RWPE1 (cell line): ENCODE results near the gene MARS1.

ENCODE experiments used
- CTCF ChIA-PET: fragments of 350-600 bp; sonication (Branson Sonifier 250); formaldehyde crosslinking; extraction: SDS; loops from one replicate; lab custom pipeline; 2021; lab: Yijun Ruan, JAX
- POLR2A ChIA-PET: fragments of 400-600 bp; formaldehyde crosslinking; extraction: SDS; loops from one replicate; lab custom pipeline; 2020; ENCODE audit warnings: antibody characterized with exemption; ENCODE audit not compliant: low non-redundant PET; lab: Yijun Ruan, JAX
- DNase-seq: peaks from one replicate; pipeline ENCODE4 v3.0.0; 2012; ENCODE audit warnings: low spot score
- H3K27ac ChIP-seq: fragments of 450-650 bp; 2 replicates; pipeline ENCODE4 v1.5.1; 2017
- TF ChIP-seq, protein P1 (sequence below): fragments of 450-650 bp; conservative IDR thresholded peaks from 2 replicates; pipeline ENCODE4 v1.5.1; 2017; ENCODE audit warnings: low read depth, mild to moderate bottlenecking

Gene MARS1

GRCh38 chr12:57446292-57446960 is 41.4 kb upstream of the MARS1 start:
- no peak for DNase-seq
- ChIA-PET POLR2A (no interaction called here), CTCF (interaction anchor here (0.6 to 0.7 kb wide), 2 partner anchors 174 to 1130 kb away, joined by 3 read pairs; no protein-coding TSS in a partner anchor)
- TF ChIP-seq, protein P1, sequence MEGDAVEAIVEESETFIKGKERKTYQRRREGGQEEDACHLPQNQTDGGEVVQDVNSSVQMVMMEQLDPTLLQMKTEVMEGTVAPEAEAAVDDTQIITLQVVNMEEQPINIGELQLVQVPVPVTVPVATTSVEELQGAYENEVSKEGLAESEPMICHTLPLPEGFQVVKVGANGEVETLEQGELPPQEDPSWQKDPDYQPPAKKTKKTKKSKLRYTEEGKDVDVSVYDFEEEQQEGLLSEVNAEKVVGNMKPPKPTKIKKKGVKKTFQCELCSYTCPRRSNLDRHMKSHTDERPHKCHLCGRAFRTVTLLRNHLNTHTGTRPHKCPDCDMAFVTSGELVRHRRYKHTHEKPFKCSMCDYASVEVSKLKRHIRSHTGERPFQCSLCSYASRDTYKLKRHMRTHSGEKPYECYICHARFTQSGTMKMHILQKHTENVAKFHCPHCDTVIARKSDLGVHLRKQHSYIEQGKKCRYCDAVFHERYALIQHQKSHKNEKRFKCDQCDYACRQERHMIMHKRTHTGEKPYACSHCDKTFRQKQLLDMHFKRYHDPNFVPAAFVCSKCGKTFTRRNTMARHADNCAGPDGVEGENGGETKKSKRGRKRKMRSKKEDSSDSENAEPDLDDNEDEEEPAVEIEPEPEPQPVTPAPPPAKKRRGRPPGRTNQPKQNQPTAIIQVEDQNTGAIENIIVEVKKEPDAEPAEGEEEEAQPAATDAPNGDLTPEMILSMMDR = no peak
- no peak overlapping the region for H3K27ac ChIP-seq

DNA sequence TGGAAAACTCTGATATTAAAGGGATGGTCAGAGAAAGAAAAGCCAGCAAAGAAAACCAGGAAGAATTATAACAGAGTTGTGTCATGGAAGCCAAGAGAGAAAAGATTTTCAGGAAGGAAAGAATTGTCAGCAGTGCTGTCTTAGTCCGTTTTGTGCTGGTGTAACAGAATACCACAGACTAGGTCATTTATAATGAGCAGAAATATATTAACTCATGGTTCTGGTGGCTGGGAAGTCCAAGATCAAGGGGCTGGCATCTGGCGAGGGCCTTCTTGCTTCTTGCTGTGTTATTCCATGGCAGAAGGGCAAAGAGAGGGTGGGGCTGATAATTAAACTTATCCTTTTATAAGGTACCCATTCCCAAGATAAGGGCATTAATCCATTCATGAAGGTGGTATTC is 39.2 kb upstream of the MARS1 start:
- no peak for DNase-seq
- ChIA-PET CTCF (interaction anchor here (0.6 to 1.2 kb wide), 5 partner anchors 9 to 277 kb away, joined by 3 to 6 read pairs (median 4); no protein-coding TSS in a partner anchor), POLR2A (no interaction called here)
- TF ChIP-seq, protein P1 = no peak
- no peak overlapping the region for H3K27ac ChIP-seq

- ChIA-PET CTCF (interaction anchor here (0.6 kb wide), 1 partner anchor 209 kb away, joined by 3 read pairs; no protein-coding TSS in a partner anchor), POLR2A (no interaction called here)
- TF ChIP-seq, protein P1 = no peak
- no peak overlapping the region for H3K27ac ChIP-seq
- DNase-seq = no peak
Observed at GRCh38 chr12:57449375-57449774, 38.5 kb upstream of the MARS1 start.

DNA sequence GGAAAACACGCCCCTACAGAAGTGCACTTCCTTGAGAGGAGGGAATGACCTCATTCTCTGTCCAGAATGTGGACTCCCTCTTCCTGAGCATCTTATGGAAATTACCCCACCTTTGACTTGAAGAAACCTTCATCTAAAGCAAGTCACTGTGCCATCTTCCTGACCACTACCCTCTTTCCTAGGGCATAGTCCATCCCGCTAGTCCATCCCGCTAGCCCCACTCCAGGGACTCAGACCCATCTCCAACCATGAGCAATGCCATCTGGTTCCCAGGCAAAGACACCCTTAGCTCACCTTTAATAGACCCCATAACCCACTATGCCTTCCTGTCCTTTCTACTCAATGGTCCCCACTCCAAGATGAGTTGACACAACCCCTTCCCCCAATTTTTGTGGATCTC is 37.8 kb upstream of the MARS1 start:
- ChIA-PET CTCF (interaction anchor here (0.9 kb wide), 1 partner anchor 142 kb away, joined by 3 read pairs; no protein-coding TSS in a partner anchor), POLR2A (no interaction called here)
- no peak for DNase-seq
- H3K27ac ChIP-seq = no peak overlapping the region
- TF ChIP-seq, protein P1 = no peak

GRCh38 chr12:57451233-57451778 is 36.6 kb upstream of the MARS1 start:
- ChIA-PET CTCF (interaction anchor here (1.5 to 2.8 kb wide), 2 partner anchors 11 to 144 kb away, joined by 5 to 18 read pairs; no protein-coding TSS in a partner anchor), POLR2A (no interaction called here)
- TF ChIP-seq, protein P1 = no peak
- no peak overlapping the region for H3K27ac ChIP-seq
- DNase-seq = no peak

DNA sequence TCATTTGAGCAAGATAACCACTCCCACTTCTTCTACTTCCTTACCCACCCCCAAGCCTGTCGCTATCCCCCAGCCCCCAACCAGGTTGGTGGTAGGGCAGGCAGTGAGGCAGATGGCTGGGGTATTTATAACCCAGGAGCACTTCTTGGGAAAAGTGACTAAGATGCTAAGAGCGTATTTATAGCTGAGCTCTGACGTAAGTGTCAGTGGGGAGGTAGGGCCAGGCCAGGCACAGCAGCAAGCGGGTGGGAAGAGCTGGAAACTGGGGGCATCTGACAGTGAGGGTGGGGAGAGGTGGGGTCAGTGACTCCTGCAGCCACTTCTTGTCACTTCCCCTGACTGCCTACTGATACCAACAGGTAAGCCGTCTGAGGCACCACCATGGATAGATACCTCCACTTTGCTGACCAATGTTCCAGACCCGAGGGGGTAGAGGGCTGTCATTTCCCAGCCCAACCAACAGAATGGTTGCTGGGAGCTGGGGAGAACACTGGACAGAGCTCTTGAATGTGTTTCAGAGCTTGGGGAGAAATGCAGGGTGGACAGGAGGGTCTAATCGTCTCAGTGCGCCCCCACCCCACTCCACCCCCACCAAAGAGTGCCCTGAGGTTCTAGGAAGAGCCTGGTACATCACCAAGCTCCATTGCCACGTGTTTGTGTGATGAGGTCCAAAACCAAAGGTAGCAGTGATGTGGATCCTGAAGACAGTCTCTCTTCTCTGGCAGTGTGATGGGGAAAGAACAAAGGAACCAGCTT is 35.5 kb upstream of the MARS1 start:
- TF ChIP-seq, protein P1 = no peak
- ChIA-PET CTCF (interaction anchor here (0.6 to 2.8 kb wide), 18 partner anchors 9 to 213 kb away, joined by 3 to 18 read pairs (median 4); partner anchors contain the start of genes ARHGAP9 and DCTN2), POLR2A (no interaction called here)
- DNase-seq = no peak
- H3K27ac ChIP-seq = no peak overlapping the region
